ENCODE data around the gene RGS17.
"Not testable (repeated sequence)": the region's sequence is repeated elsewhere in the genome, so short reads cannot be mapped to it uniquely, and the experiment has no call there.

Gene RGS17

DNA sequence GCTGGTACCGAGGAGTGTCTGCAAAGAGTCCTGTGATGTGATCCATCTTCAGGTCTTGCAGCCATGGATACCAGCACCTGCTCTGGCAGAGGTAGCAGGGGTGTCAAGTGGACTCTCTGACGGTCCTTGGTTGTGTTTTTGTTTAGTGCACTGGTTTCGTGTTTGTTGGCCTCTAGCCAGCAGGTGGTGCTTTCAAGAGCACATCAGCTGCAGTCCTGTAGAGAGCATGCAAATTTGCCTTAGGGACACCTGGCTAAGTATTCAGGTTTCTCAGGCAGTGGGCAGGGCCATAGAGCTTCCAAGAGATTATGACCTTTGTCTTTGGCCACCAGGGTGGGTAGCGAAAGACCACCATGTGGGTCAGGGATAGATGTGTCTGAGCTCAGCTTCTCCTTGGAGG, 14.5 kb upstream of the RGS17 start:
- ChIA-PET CTCF (interaction anchor here (1.0 kb wide), 1 partner anchor 9 kb away, joined by 3 read pairs; no protein-coding TSS in a partner anchor), POLR2A (no interaction called here)
- TF ChIP-seq, protein P1, sequence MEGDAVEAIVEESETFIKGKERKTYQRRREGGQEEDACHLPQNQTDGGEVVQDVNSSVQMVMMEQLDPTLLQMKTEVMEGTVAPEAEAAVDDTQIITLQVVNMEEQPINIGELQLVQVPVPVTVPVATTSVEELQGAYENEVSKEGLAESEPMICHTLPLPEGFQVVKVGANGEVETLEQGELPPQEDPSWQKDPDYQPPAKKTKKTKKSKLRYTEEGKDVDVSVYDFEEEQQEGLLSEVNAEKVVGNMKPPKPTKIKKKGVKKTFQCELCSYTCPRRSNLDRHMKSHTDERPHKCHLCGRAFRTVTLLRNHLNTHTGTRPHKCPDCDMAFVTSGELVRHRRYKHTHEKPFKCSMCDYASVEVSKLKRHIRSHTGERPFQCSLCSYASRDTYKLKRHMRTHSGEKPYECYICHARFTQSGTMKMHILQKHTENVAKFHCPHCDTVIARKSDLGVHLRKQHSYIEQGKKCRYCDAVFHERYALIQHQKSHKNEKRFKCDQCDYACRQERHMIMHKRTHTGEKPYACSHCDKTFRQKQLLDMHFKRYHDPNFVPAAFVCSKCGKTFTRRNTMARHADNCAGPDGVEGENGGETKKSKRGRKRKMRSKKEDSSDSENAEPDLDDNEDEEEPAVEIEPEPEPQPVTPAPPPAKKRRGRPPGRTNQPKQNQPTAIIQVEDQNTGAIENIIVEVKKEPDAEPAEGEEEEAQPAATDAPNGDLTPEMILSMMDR (IDR thresholded peaks at IDR 0.05; ENCODE audit: control extremely low read depth, extremely low read depth, low read depth, missing control alignments) = no peak
- no peak for DNase-seq (ENCODE audit: extremely low spot score)

DNA sequence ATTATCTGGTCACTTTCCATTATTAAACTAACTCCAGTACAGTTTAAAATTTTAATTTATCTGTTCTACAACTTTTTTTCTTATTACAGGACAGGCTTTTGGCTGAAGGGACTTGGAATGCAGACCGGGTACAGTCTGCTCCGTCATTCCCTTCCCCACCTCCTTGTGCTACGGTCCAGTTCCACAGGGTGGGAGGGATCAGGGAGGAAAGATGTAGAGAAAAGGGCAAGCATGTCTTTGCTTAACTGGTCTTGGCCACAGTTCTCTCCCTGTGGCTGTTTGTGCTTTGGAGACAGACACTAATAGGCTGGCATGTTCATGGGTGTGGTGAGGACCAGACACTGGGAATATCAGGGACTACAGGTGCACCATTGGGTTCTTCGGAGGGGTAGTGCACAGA, 12.1 kb upstream of the RGS17 start:
- CTCF ChIA-PET = interaction anchor here (1.1 to 1.2 kb wide), 2 partner anchors 16 to 20 kb away, joined by 3 read pairs; no protein-coding TSS in a partner anchor
- no peak for DNase-seq (ENCODE audit: extremely low spot score)
- POLR2A ChIA-PET = no interaction called here
- TF ChIP-seq, protein P1 (IDR thresholded peaks at IDR 0.05; ENCODE audit: control extremely low read depth, extremely low read depth, low read depth, missing control alignments) = no peak

DNA sequence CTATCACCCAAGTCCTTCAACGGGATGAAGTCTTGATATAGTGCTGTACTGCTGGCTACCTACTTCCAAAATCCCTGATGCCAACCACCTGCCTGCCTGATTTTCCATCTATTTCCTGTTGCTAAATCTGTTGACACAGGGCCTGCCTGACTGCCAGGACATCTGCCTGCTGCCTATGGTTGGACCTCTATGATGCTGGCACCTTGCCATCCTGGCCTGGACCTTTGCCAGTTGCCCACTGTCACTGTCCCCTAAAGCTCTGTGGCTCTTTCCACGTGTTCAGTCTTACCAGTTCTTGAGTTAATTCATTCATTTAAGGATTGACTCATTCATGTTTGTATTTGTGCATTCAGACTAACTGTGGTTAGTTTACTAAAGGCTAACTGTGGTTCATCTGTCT, 9.2 kb upstream of the RGS17 start:
- CTCF ChIA-PET = no interaction called here
- no peak for DNase-seq (ENCODE audit: extremely low spot score)

DNA sequence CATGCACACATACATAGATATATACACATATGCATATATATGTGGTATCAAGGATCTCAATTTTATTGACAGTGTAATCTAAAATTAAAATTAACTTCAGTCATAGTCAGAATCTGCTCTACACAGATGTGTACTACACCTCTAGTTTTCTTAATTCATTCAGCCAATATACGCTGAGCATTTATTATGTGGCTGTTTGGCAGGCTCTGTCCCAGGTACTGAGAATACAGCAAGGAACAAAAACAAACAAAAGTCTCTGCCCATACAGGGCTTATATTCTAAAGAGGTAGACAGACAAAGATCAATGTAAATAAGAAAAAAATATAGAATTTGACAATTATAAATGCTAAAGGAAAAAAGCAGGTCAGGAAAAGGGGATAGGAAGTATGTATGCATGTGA, 7.8 kb upstream of the RGS17 start:
- no peak for DNase-seq (ENCODE audit: extremely low spot score)
- TF ChIP-seq, protein P1 (IDR thresholded peaks at IDR 0.05; ENCODE audit: control extremely low read depth, extremely low read depth, low read depth, missing control alignments) = no peak
- ChIA-PET CTCF (no interaction called here), POLR2A (no interaction called here)

More for the DNA sequence above, 9.2 kb upstream of the RGS17 start:
- TF ChIP-seq, protein P1 (IDR thresholded peaks at IDR 0.05; ENCODE audit: control extremely low read depth, extremely low read depth, low read depth, missing control alignments) = no peak
- POLR2A ChIA-PET = no interaction called here

DNA sequence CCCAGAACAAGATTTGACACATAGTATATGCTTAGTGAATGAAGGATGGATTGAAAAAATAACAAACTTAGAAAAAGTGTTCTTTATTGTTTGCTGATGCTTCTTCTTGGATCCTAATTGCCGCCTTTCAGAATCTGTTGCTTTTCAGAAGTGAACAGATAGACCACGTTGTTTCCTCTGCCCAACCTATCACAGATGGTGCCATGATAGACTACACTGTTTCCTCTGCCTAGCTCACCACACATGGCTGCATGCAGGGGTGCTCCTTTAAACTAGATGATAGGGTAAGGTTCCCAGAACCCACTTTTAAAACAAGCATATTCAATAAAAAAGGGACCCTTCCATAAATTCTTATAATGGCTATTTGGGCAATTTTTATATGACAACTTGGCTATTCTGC, 4.6 kb upstream of the RGS17 start:
- DNase-seq (ENCODE audit: extremely low spot score) = no peak
- CTCF ChIA-PET = interaction anchor here (1.4 kb wide), 1 partner anchor 9 kb away, joined by 3 read pairs; no protein-coding TSS in a partner anchor
- TF ChIP-seq, protein P1 (IDR thresholded peaks at IDR 0.05; ENCODE audit: control extremely low read depth, extremely low read depth, low read depth, missing control alignments) = no peak
- POLR2A ChIA-PET = no interaction called here

DNA sequence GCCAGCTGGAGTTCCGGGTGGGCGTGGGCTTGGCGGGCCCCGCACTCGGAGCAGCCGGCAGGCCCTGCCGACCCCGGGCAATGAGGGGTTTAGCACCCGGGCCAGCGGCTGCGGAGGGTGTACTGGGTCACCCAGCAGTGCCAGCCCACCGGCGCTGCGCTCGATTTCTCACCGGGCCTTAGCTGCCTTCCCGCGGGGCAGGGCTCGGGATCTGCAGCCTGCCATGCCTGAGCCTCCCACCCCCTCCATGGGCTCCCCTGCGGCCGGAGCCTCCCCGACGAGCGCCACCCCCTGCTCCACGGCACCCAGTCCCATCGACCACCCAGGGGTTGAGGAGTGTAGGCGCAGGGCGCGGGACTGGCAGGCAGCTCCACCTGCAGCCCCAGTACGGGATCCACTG, 2.6 kb upstream of the RGS17 start:
- DNase-seq (ENCODE audit: extremely low spot score); POLR2A ChIA-PET: not testable (repeated sequence)
- CTCF ChIA-PET = interaction anchor here (1.4 to 1.6 kb wide), 2 partner anchors 8 to 10 kb away, joined by 3 to 4 read pairs; no protein-coding TSS in a partner anchor

DNA sequence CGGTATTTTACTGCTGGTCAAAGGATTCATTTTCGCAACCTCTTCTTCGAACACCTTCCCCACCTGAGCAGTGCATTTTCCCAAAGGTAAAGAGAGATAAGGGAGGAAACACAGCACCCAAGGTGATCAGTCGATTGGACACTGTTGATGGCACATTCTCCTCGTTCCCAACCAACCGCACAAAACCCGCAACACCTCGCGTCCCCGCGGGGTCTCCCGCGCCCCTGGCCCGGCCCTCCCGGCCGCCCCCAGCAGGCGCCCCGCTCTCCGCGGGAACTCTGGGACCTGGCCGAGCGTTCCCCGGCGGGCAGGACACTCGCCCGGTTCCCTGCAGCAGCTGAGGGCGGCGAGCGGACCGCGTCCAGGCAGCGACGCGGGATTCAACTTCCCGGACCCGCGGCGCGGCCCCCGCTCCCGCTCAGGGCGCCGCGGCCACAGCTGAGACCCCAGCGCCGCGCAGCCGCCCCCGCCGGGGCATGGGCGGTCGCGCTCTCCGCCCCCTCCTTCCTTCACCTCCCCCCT, 506 bp downstream of the RGS17 start:
- TF ChIP-seq, protein P1 (IDR thresholded peaks at IDR 0.05; ENCODE audit: control extremely low read depth, extremely low read depth, low read depth, missing control alignments) = no peak
- POLR2A ChIA-PET = no interaction called here
- no peak for DNase-seq (ENCODE audit: extremely low spot score)
- CTCF ChIA-PET = no interaction called here
